ENCODE results near the gene FBXO40.

- TF ChIP-seq CTCF (IDR thresholded peaks at IDR 0.05) (no peak), POLR2A (IDR thresholded peaks at IDR 0.05) (no peak), EP300 (IDR thresholded peaks at IDR 0.05) (no peak)
Observed at GRCh38 chr3:121584418-121584817, 8.8 kb upstream of the FBXO40 start.
